HepG2 (cell line): Measurements from ENCODE around the gene CPS1. TPM values are rescaled to one million over a fixed set of nuclear protein-coding genes. Genes with fewer than 3 reads are reported as not detected.
A peak's percentile ranks its signal among the peaks of the same experiment; 100 is the strongest.

Experiments
- AHR ChIP-seq: IDR thresholded peaks from 2 replicates; pipeline ENCODE4 v1.6.1; 2018; ENCODE audit warnings: missing genetic modification reagents, missing compliant biosample characterization
- KDM6A ChIP-seq: IDR thresholded peaks from 2 replicates; pipeline ENCODE4 v1.6.1; 2016; ENCODE audit warnings: low read depth
- NCOA2 ChIP-seq: sonication (generic); formaldehyde crosslinking; IDR thresholded peaks from 2 replicates; pipeline ENCODE4 v1.8.0; 2022; ENCODE audit warnings: inconsistent platforms
- ZFY ChIP-seq: sonication (generic); formaldehyde crosslinking; IDR thresholded peaks from 2 replicates; pipeline ENCODE4 v1.4.0; 2020; ENCODE audit warnings: missing genetic modification reagents
- ZNF839 ChIP-seq: sonication (generic); formaldehyde crosslinking; IDR thresholded peaks from 2 replicates; pipeline ENCODE4 v1.4.0; 2020; ENCODE audit warnings: missing genetic modification reagents, mild to moderate bottlenecking, borderline replicate concordance
- polyA plus RNA-seq, 8 experiments: library from polyadenylated mRNA; depleted of rRNA in 3 of 8; stranded (reverse) in 7 of 8; unstranded in 1 of 8; fragments of >200 nt; fragmentation: Illumina TruSeq in 4 of 8; extraction: Trizol in 4 of 8; gene quantifications; 2 replicates each; pipeline versions ENCODE4 v1.2.1 to v1.2.3, GENCODE V29; 2011 to 2016; ENCODE audit warnings: low read depth in 4 of 8, missing spikeins in 1 of 8, mixed read lengths in 1 of 8; ENCODE audit not compliant: insufficient read depth in 1 of 8
- total RNA-seq, 5 experiments: library from RNA; depleted of rRNA; stranded (reverse); fragments of >200 nt; fragmentation: Illumina TruSeq; extraction: Trizol; gene quantifications; 2 replicates each; pipeline ENCODE4 v1.2.3, GENCODE V29; 2016; ENCODE audit warnings: low read depth in 1 of 5
- TF ChIP-seq, protein P1 (sequence below): sonication (generic); formaldehyde crosslinking; IDR thresholded peaks from 2 replicates; pipeline ENCODE4 v1.4.0; 2020; ENCODE audit warnings: missing genetic modification reagents
- TF ChIP-seq, protein P2 (sequence below): sonication (generic); formaldehyde crosslinking; IDR thresholded peaks from 2 replicates; pipeline ENCODE4 v1.8.1; 2023; ENCODE audit warnings: missing genetic modification reagents, inconsistent platforms, borderline replicate concordance
- TF ChIP-seq, protein P3 (sequence below): IDR thresholded peaks from 2 replicates; pipeline ENCODE4 v1.6.1; 2016; ENCODE audit warnings: low read depth, control low read depth
- TF ChIP-seq, protein P4 (sequence below): sonication (generic); formaldehyde crosslinking; IDR thresholded peaks from 2 replicates; pipeline ENCODE4 v1.9.0; 2021; ENCODE audit warnings: missing genetic modification reagents, borderline replicate concordance
- TF ChIP-seq, protein P5 (sequence below), 2 experiments: IDR thresholded peaks; 2 replicates each; pipeline ENCODE4 v1.6.1; 2011 to 2012; ENCODE audit warnings: low read length in 2 of 2, borderline replicate concordance in 1 of 2, low read depth in 1 of 2, mild to moderate bottlenecking in 1 of 2, moderate library complexity in 1 of 2
- TF ChIP-seq, protein P6 (sequence below): sonication (generic); formaldehyde crosslinking; conservative IDR thresholded peaks from 2 replicates; pipeline ENCODE4 v1.4.0; 2020; ENCODE audit warnings: mild to moderate bottlenecking, missing genetic modification reagents, moderate library complexity

The CPS1 gene
- total and polyA plus RNA-seq, 2 of the 13 experiments (the other 11 are each of a cell fraction or from before 2014, with no cell fraction given) = 24.4 to 51.7 TPM

DNA sequence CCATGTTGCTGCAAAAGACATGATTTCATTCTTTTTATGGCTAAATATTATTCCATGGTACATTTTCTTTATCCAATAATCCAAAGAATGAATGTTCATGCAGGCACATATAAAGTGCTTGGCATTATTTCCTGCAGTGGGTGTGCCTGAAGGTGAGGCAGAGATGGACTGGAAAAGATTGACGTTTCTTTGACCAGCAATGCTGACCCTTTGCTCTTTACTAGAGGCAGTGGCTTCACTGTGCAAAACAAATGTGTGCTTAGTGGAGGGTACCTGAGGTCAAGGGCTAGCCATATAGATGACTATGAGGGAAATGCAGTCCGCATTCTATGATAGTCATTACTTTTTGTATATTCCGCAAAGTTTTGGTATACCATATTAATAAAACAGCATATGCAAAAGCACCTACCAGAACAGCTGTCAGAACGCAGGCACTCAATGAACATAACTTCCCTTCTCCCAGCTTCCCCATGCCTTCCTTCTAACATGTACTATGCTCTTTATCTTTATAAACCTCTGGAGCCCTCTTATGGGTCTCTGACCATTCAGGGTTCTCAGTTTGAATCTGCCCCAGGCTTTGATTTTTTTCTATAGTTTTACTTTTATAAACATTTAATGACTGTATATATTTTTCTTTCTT is 32.6 kb upstream of the CPS1 start (continued):
- TF ChIP-seq, protein P1, sequence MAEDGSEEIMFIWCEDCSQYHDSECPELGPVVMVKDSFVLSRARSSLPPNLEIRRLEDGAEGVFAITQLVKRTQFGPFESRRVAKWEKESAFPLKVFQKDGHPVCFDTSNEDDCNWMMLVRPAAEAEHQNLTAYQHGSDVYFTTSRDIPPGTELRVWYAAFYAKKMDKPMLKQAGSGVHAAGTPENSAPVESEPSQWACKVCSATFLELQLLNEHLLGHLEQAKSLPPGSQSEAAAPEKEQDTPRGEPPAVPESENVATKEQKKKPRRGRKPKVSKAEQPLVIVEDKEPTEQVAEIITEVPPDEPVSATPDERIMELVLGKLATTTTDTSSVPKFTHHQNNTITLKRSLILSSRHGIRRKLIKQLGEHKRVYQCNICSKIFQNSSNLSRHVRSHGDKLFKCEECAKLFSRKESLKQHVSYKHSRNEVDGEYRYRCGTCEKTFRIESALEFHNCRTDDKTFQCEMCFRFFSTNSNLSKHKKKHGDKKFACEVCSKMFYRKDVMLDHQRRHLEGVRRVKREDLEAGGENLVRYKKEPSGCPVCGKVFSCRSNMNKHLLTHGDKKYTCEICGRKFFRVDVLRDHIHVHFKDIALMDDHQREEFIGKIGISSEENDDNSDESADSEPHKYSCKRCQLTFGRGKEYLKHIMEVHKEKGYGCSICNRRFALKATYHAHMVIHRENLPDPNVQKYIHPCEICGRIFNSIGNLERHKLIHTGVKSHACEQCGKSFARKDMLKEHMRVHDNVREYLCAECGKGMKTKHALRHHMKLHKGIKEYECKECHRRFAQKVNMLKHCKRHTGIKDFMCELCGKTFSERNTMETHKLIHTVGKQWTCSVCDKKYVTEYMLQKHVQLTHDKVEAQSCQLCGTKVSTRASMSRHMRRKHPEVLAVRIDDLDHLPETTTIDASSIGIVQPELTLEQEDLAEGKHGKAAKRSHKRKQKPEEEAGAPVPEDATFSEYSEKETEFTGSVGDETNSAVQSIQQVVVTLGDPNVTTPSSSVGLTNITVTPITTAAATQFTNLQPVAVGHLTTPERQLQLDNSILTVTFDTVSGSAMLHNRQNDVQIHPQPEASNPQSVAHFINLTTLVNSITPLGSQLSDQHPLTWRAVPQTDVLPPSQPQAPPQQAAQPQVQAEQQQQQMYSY = no peak
- TF ChIP-seq, protein P2, sequence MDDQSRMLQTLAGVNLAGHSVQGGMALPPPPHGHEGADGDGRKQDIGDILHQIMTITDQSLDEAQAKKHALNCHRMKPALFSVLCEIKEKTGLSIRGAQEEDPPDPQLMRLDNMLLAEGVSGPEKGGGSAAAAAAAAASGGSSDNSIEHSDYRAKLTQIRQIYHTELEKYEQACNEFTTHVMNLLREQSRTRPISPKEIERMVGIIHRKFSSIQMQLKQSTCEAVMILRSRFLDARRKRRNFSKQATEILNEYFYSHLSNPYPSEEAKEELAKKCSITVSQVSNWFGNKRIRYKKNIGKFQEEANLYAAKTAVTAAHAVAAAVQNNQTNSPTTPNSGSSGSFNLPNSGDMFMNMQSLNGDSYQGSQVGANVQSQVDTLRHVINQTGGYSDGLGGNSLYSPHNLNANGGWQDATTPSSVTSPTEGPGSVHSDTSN = no peak
- TF ChIP-seq, protein P3, sequence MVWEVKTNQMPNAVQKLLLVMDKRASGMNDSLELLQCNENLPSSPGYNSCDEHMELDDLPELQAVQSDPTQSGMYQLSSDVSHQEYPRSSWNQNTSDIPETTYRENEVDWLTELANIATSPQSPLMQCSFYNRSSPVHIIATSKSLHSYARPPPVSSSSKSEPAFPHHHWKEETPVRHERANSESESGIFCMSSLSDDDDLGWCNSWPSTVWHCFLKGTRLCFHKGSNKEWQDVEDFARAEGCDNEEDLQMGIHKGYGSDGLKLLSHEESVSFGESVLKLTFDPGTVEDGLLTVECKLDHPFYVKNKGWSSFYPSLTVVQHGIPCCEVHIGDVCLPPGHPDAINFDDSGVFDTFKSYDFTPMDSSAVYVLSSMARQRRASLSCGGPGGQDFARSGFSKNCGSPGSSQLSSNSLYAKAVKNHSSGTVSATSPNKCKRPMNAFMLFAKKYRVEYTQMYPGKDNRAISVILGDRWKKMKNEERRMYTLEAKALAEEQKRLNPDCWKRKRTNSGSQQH = no peak
- TF ChIP-seq, protein P4, sequence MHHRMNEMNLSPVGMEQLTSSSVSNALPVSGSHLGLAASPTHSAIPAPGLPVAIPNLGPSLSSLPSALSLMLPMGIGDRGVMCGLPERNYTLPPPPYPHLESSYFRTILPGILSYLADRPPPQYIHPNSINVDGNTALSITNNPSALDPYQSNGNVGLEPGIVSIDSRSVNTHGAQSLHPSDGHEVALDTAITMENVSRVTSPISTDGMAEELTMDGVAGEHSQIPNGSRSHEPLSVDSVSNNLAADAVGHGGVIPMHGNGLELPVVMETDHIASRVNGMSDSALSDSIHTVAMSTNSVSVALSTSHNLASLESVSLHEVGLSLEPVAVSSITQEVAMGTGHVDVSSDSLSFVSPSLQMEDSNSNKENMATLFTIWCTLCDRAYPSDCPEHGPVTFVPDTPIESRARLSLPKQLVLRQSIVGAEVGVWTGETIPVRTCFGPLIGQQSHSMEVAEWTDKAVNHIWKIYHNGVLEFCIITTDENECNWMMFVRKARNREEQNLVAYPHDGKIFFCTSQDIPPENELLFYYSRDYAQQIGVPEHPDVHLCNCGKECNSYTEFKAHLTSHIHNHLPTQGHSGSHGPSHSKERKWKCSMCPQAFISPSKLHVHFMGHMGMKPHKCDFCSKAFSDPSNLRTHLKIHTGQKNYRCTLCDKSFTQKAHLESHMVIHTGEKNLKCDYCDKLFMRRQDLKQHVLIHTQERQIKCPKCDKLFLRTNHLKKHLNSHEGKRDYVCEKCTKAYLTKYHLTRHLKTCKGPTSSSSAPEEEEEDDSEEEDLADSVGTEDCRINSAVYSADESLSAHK = no peak
- TF ChIP-seq AHR (CRISPR knock-in tag) = no peak
- TF ChIP-seq, protein P5, sequence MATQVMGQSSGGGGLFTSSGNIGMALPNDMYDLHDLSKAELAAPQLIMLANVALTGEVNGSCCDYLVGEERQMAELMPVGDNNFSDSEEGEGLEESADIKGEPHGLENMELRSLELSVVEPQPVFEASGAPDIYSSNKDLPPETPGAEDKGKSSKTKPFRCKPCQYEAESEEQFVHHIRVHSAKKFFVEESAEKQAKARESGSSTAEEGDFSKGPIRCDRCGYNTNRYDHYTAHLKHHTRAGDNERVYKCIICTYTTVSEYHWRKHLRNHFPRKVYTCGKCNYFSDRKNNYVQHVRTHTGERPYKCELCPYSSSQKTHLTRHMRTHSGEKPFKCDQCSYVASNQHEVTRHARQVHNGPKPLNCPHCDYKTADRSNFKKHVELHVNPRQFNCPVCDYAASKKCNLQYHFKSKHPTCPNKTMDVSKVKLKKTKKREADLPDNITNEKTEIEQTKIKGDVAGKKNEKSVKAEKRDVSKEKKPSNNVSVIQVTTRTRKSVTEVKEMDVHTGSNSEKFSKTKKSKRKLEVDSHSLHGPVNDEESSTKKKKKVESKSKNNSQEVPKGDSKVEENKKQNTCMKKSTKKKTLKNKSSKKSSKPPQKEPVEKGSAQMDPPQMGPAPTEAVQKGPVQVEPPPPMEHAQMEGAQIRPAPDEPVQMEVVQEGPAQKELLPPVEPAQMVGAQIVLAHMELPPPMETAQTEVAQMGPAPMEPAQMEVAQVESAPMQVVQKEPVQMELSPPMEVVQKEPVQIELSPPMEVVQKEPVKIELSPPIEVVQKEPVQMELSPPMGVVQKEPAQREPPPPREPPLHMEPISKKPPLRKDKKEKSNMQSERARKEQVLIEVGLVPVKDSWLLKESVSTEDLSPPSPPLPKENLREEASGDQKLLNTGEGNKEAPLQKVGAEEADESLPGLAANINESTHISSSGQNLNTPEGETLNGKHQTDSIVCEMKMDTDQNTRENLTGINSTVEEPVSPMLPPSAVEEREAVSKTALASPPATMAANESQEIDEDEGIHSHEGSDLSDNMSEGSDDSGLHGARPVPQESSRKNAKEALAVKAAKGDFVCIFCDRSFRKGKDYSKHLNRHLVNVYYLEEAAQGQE (IDR thresholded peaks at IDR 0.05; ENCODE audit: borderline replicate concordance in 1 of 2, low read depth in 1 of 2, low read length in 2 of 2) = peak in 1 of 2 experiments; percentile 49; a peak in 1 of 4 replicates
- no peak for TF ChIP-seq ZNF839 (CRISPR knock-in tag)
- TF ChIP-seq NCOA2 = peak; percentile 81
- no peak for TF ChIP-seq ZFY (CRISPR knock-in tag)
- 0 out of 2 replicates have a peak, but pooled peaks have one; percentile 43 for TF ChIP-seq KDM6A (CRISPR knock-in tag)
- TF ChIP-seq, protein P6, sequence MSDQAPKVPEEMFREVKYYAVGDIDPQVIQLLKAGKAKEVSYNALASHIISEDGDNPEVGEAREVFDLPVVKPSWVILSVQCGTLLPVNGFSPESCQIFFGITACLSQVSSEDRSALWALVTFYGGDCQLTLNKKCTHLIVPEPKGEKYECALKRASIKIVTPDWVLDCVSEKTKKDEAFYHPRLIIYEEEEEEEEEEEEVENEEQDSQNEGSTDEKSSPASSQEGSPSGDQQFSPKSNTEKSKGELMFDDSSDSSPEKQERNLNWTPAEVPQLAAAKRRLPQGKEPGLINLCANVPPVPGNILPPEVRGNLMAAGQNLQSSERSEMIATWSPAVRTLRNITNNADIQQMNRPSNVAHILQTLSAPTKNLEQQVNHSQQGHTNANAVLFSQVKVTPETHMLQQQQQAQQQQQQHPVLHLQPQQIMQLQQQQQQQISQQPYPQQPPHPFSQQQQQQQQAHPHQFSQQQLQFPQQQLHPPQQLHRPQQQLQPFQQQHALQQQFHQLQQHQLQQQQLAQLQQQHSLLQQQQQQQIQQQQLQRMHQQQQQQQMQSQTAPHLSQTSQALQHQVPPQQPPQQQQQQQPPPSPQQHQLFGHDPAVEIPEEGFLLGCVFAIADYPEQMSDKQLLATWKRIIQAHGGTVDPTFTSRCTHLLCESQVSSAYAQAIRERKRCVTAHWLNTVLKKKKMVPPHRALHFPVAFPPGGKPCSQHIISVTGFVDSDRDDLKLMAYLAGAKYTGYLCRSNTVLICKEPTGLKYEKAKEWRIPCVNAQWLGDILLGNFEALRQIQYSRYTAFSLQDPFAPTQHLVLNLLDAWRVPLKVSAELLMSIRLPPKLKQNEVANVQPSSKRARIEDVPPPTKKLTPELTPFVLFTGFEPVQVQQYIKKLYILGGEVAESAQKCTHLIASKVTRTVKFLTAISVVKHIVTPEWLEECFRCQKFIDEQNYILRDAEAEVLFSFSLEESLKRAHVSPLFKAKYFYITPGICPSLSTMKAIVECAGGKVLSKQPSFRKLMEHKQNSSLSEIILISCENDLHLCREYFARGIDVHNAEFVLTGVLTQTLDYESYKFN (CRISPR knock-in tag) = peak; percentile 88
